ENCODE results near the gene DLG1.

The DLG1 gene

DNA sequence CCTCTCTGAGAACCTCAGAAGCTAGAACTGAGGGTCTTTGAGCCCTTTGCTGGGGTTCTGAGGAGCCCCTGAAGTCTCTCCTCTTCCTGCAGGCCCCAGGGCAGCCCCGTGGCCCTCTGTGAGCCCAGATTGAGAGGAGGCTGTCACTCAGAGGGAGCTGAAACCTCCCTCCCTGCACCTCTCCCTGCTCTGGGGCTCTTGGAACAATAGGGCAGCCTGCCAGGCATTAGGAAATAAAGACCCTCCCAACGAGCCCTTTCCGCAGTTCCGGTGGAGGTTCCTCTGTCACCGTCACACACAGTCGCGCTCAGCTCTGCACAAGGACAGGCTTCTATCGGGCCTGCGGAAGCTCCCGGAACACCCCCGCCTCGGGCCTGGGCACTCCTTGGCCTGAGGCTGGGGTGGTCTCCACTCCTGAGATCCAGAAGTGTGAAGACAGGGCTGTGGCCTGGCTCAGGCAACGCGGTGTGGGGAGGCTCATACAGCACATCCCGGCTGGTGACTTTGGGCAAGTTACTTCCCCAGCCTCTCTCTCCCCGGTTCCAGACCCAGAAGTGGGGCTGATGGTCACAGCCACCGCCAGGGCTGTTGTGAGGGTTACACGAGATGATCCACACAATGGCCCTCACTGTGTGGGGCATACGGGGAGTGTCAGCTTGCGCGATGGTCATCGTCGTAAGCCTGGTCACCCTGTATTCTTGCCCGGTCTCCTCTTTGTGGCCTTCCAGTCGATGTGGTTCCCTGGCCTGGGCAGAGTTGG, 286.5 kb downstream of the DLG1 start:
- no peak for DNase-seq

DNA sequence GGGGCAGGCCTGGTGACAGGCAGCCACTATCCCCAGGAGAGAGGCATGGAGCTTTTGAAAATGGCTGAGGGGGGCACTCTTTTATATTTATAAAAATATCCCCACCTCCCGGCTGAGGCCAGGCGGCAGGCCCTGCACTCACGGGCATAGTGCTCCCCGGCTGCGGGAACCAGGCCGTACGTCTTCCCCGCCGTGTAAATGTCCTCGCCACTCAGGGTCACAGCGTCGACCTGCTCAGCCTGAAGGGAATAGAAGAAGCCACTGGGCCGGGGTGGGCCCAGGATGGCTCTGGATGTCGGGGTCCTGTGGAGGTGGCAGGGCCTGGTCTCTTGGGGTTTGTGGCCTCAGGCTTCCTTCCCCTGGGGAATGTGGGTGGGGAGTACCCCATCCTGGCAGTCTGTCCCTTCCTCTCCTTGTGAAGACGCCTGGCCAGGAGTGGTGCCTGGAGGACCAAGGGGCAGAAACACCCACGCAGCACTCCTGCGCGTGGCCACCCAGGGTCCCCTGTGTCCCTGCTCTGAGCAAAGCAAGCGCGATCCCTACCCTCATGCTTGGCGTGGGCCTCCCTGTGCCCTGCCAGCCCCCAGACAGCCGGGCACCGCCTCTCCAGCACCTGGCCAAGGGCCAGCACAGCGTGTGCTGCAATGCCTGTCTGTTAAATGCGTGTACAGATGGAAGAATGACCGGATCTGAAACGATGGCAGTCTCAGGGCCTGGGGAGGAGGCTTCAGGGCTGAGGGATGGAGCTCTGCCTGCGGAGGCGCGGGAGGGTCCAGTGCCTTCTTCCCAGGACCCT, 287.7 kb downstream of the DLG1 start:
- no peak for DNase-seq

DNA sequence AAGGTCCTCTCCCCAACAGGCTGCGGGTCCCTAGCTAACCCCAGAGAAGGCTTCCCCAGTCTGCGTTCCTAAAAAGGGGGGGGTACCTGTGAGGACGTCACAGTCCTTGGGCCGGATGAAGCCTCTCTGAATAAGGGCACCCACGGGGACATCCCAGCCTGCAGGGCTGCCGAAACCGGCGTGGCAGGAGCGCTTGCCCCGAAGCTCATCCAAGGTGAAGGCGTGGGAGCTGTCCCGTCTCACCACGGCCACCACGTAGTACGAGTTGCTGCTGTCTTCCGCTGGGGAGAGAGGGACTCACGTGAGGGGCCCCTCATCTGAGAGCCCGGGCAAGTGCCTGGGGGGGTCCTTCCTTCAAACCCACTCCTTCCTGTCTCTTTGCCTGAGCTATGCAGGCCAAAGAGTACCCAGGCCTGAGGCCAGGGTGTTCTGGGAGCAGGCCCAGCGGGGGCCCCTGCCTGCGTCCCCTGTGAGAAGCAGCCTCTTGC, 288.8 kb downstream of the DLG1 start:
- no peak for DNase-seq

DNA sequence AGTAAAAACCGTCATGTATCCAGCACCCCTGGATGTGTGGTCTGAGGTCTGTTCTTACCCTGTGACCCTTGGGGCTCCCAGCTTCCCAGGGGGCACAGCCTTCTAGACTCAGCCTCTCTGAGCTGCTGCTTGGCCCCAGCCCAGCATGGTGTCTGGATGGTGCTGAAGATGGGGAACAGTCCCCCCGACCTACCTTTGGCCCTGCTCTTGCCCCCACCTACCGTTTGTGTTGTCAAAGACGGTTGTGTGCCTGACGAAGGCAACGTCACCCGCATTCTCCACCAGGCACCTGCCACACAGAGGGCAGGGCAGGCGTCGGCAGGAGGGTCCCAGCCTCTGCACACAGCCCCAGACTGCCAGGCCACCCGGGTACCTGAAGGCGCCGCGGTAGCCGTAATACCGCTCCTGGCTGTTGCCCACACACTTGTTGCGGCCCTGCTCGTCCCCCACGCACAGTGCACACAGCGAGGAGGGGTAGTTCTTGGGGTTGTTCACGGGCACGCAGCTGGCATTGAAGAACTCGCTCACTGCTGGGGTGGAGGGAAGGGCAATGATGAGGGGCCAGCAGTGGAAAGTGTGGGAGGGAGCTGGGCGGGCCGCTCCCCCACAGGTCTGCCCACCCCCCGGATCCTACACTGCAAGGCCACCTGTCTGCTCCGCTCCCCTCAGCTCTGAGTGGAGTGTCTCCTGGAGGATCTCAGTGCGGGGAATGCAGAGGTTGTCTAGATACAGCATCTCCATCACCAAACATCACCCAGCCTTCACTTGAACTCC, 289.8 kb downstream of the DLG1 start:
- no peak for DNase-seq

DNA sequence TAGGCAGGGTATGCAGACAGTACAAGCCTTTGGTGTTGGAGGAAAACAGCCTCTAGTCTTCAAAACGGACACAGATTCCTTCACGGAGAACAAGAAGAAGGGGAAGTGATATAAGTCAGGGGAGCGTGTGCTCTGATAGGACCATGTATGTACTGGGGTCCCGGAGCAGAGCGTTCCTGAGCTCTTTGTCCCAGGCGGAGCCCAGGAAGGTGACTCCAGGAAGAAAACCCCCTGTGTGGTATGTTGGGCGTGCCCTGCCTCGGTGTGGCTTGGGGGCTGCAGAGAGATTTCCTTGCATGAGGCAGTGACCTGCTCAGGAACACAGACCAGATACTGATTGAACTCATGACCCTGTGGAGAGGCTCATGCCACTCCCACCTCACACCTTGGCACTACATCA, 290.5 kb downstream of the DLG1 start:
- DNase-seq: no peak

DNA sequence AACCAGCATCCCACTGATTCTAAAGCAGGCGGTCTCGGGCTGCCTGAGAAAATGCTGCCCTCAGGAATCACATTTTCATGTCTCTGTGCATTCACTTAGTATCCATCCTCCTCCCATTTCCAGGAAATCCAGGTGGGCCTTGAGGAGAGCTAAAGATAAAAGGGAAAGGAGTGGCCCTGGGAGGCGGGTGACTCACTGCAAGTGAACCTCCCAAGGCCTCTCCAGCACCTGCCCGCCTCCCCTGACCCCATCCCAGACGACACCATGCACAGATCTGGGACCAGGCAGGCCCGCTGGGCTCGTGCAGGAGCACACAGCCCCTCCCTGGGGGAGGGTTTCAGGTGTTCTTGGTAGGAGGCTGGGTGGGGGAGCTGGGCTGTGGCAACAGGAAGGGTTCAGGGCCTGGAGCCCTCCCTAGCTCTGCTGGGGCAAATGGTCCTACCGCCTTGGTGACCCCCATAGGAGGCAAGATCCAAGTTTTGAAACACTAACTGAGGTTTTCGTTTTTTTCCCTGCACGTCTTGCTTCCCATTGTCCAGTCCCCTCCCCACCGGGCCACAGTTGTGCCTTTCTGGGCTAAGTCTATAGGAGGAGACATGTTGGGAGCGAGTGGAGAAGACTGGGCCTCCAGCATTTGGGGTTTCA, 291.0 kb downstream of the DLG1 start:
- no peak for DNase-seq

DNA sequence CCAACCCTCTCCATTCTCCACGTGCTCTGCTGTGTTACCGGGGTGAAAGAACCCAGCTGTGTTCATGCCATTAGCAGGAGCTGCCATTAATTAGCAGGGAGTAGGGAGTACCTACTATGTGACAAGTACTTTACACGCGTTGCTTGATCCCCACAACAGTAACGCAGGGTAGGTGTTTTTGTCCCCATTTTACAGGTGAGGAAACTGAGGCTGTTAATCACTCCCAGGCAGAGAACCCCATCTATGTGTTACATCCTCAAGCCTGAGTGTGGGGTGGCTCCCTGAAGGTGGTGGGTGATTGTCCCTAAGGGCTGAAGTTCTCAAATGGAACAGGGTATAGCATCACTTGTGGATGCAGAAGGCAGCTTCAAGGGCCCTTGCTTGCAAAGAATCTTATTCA, 291.6 kb downstream of the DLG1 start:
- DNase-seq: no peak

DNA sequence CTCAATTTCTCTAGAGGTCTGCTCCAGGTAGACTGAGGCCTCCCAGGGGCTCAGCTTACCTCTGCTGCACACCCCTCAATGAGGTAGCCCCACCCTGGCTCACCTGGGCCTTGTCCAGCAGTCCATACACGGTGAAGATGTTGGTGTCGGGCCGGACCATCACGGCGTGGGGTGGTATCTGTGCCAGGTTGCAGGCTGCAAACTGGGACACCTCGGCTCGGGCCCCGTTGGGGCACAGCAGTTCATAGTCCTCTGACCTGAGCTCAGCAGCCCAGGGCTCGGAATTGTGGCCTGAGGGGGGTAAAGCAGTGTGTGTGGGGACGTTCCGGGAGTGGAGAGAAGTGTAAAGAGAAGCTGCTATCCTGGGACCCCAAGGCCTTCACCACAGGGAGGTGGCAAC, 292.0 kb downstream of the DLG1 start:
- DNase-seq: no peak

- DNase-seq: no peak
These were observed 294.7 kb downstream of the DLG1 start for GRCh38 chr3:197003461-197004385.

GRCh38 chr3:197002701-197003454, 295.5 kb downstream of the DLG1 start:
- DNase-seq: peak; percentile 76 to 86

- DNase-seq: no peak
These were observed 296.3 kb downstream of the DLG1 start for GRCh38 chr3:197001972-197002700.

GRCh38 chr3:197001106-197001971, 297.1 kb downstream of the DLG1 start:
- peak in 1 of 2 donors; percentile 1 for DNase-seq

GRCh38 chr3:197000211-197000610, 298.2 kb downstream of the DLG1 start:
- DNase-seq: no peak

- DNase-seq: no peak
These were observed 299.2 kb downstream of the DLG1 start for GRCh38 chr3:196998966-196999760.

- no peak for DNase-seq
These were observed 301.1 kb downstream of the DLG1 start for GRCh38 chr3:196997311-196997710.

- no peak for DNase-seq
These were observed 301.8 kb downstream of the DLG1 start for GRCh38 chr3:196996454-196997265.

GRCh38 chr3:196995646-196996355, 302.6 kb downstream of the DLG1 start:
- DNase-seq: no peak

Data from CD4-positive, alpha-beta T cell treated with Interferon alpha-2 for 1 hour (primary cell).